ENCODE measurements around the gene OR1K1. TPM values are rescaled to one million over a fixed set of nuclear protein-coding genes. Genes with fewer than 3 reads are reported as not detected.
"Not testable (repeated sequence)": the region's sequence is repeated elsewhere in the genome, so short reads cannot be mapped to it uniquely, and the experiment has no call there.

OR1K1 gene
- total RNA-seq, 1 donor from 2014 or later: not detected

GRCh38 chr9:122822056-122822455 is 22.1 kb downstream of the OR1K1 start:
- Histone ChIP-seq H3K36me3 (peaks cover 63% of the 10 kb centered on the region), H3K27ac (peak overlapping the region; percentile 66), H3K9me3 (no peaks in the 10 kb centered on the region), H3K27me3 (no peaks in the 10 kb centered on the region), H3K4me3 (no peak overlapping the region), H3K4me1 (peaks cover 53% of the 10 kb centered on the region)
- ATAC-seq: no peak
- TF ChIP-seq CTCF (IDR thresholded peaks at IDR 0.05): no peak
- intact Hi-C loops (cut with DNase I): no loop called here
- no peak for DNase-seq

- peaks cover 53% of the 10 kb centered on the region for H3K4me1 ChIP-seq
- intact Hi-C loops (cut with DNase I): no loop called here
- no peak for TF ChIP-seq CTCF (IDR thresholded peaks at IDR 0.05)
- ATAC-seq: peak; percentile 17
- no peak overlapping the region for H3K27ac ChIP-seq
- no peaks in the 10 kb centered on the region for H3K9me3 ChIP-seq
- H3K27me3 ChIP-seq: no peaks in the 10 kb centered on the region
- H3K36me3 ChIP-seq: peaks cover 55% of the 10 kb centered on the region
- no peak for DNase-seq
- no peak overlapping the region for H3K4me3 ChIP-seq
These were observed 23.0 kb downstream of the OR1K1 start for GRCh38 chr9:122822938-122823337.

GRCh38 chr9:122827761-122828093 is 27.8 kb downstream of the OR1K1 start:
- intact Hi-C loops (cut with DNase I): no loop called here
- H3K9me3 ChIP-seq: no peaks in the 10 kb centered on the region
- peaks cover 30% of the 10 kb centered on the region for H3K36me3 ChIP-seq
- peaks cover 26% of the 10 kb centered on the region for H3K4me1 ChIP-seq
- H3K27me3 ChIP-seq: no peaks in the 10 kb centered on the region
- ATAC-seq (peak; percentile 4), DNase-seq (no peak)
- no peak for TF ChIP-seq CTCF (IDR thresholded peaks at IDR 0.05)
- peak overlapping the region; percentile 95 for H3K27ac ChIP-seq
- peak overlapping the region; percentile 93 for H3K4me3 ChIP-seq

GRCh38 chr9:122828965-122829284 is 29.0 kb downstream of the OR1K1 start:
- ATAC-seq; H3K27me3 ChIP-seq; H3K9me3 ChIP-seq; intact Hi-C loops (cut with DNase I); DNase-seq: not testable (repeated sequence)
- Histone ChIP-seq H3K36me3 (peaks cover 19% of the 10 kb centered on the region), H3K4me3 (peak overlapping the region; percentile 93), H3K4me1 (peaks cover 26% of the 10 kb centered on the region), H3K27ac (peak overlapping the region; percentile 95)

GRCh38 chr9:122832194-122832593 is 32.3 kb downstream of the OR1K1 start:
- Histone ChIP-seq H3K27ac (no peak overlapping the region), H3K4me3 (no peak overlapping the region), H3K4me1 (peaks cover 3% of the 10 kb centered on the region), H3K9me3 (no peaks in the 10 kb centered on the region), H3K36me3 (no peaks in the 10 kb centered on the region), H3K27me3 (no peaks in the 10 kb centered on the region)
- DNase-seq (no peak), ATAC-seq (no peak)
- no peak for TF ChIP-seq CTCF (IDR thresholded peaks at IDR 0.05)
- intact Hi-C loops (cut with DNase I): no loop called here

- Histone ChIP-seq H3K27me3 (no peaks in the 10 kb centered on the region), H3K9me3 (no peaks in the 10 kb centered on the region), H3K27ac (no peak overlapping the region), H3K4me3 (no peak overlapping the region), H3K4me1 (no peaks in the 10 kb centered on the region), H3K36me3 (no peaks in the 10 kb centered on the region)
- intact Hi-C loops (cut with DNase I): no loop called here
- DNase-seq (no peak), ATAC-seq (no peak)
- peak; percentile 13 for TF ChIP-seq CTCF (IDR thresholded peaks at IDR 0.05)
These were observed 35.4 kb downstream of the OR1K1 start for GRCh38 chr9:122835313-122835731.
